ENCODE measurements around the gene ONECUT2. TPM values are rescaled to one million over a fixed set of nuclear protein-coding genes. Genes with fewer than 3 reads are reported as not detected.

Gene ONECUT2
- total RNA-seq, 2 experiments from 2014 or later, result not detected

DNA sequence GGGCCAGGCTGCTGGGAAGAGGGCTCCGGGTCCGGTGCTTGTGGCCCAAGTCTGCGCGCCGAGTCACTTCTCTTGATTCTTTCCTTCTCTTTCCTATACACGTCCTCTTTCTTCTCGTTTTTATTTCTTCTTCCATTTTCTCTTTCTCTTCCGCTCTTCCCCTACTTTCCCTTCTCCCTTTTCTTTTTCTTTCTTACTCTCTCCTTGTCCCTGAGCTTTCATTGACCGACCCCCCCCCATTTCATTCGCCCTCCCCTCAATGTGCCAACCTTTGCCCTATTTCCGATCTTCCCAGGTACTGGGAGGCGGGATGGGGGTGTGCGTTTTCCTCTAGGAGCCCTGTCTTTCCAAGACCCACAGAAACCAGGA, 1.8 kb downstream of the ONECUT2 start:
- DNase-seq (ENCODE audit: low spot score), result no peak
- Histone ChIP-seq H3K4me2 (ENCODE audit: low read length) (no peak overlapping the region), H3K4me3 (ENCODE audit: low read depth, low read length, poor library complexity, severe bottlenecking) (no peak overlapping the region), H3K4me1 (ENCODE audit: insufficient read depth, low read length, poor library complexity, severe bottlenecking) (no peaks in the 10 kb centered on the region), H3K36me3 (ENCODE audit: insufficient read depth, low read length) (no peaks in the 10 kb centered on the region), H3K9me3 (ENCODE audit: low read length) (no peaks in the 10 kb centered on the region), H3K9me2 (ENCODE audit: insufficient read depth, low read length) (no peaks in the 10 kb centered on the region), H3K79me2 (ENCODE audit: insufficient read depth, low read depth, low read length) (no peaks in the 10 kb centered on the region), H2AFZ (ENCODE audit: low read length) (no peak overlapping the region), H3K27ac (ENCODE audit: low read depth, low read length, poor library complexity, severe bottlenecking) (no peak overlapping the region), H4K20me1 (ENCODE audit: insufficient read depth, low read length) (no peaks in the 10 kb centered on the region)
- no TSS peak for BruUV-seq (replicated peaks)
- intact Hi-C loops (cut with micrococcal nuclease; ENCODE audit: unreplicated experiment), result no loop called here
- no peak for TF ChIP-seq EZH2phosphoT487 (IDR thresholded peaks at IDR 0.05; ENCODE audit: borderline replicate concordance, low read depth, low read length)
- no peak for TF ChIP-seq CTCF (conservative IDR thresholded peaks at IDR 0.05; ENCODE audit: low read length)
- ChIA-PET CTCF (ENCODE audit: unreplicated experiment) (no interaction called here), POLR2A (no interaction called here)

GRCh38 chr18:57437402-57437765, 2.2 kb downstream of the ONECUT2 start:
- no peak overlapping the region for H3K4me2 ChIP-seq (ENCODE audit: low read length)

More at GRCh38 chr18:57437402-57437765, 2.2 kb downstream of the ONECUT2 start:
- intact Hi-C loops (cut with micrococcal nuclease; ENCODE audit: unreplicated experiment), result no loop called here
- CTCF ChIA-PET (ENCODE audit: unreplicated experiment), result no interaction called here
- no peaks in the 10 kb centered on the region for H3K9me2 ChIP-seq (ENCODE audit: insufficient read depth, low read length)
- POLR2A ChIA-PET, result no interaction called here
- H3K27ac ChIP-seq (ENCODE audit: low read depth, low read length, poor library complexity, severe bottlenecking), result no peak overlapping the region
- no peak for TF ChIP-seq CTCF (conservative IDR thresholded peaks at IDR 0.05; ENCODE audit: low read length)
- no peaks in the 10 kb centered on the region for H3K79me2 ChIP-seq (ENCODE audit: insufficient read depth, low read depth, low read length)
- no peaks in the 10 kb centered on the region for H3K36me3 ChIP-seq (ENCODE audit: insufficient read depth, low read length)
- DNase-seq (ENCODE audit: low spot score), result no peak
- no peak overlapping the region for H3K4me3 ChIP-seq (ENCODE audit: low read depth, low read length, poor library complexity, severe bottlenecking)
- no peaks in the 10 kb centered on the region for H4K20me1 ChIP-seq (ENCODE audit: insufficient read depth, low read length)
- H3K9me3 ChIP-seq (ENCODE audit: low read length), result no peaks in the 10 kb centered on the region
- no peak overlapping the region for H2AFZ ChIP-seq (ENCODE audit: low read length)
- H3K4me1 ChIP-seq (ENCODE audit: insufficient read depth, low read length, poor library complexity, severe bottlenecking), result no peaks in the 10 kb centered on the region
- BruUV-seq (replicated peaks), result no TSS peak
